ENCODE measurements around the gene PHF2. TPM values are rescaled to one million over a fixed set of nuclear protein-coding genes. Genes with fewer than 3 reads are reported as not detected.

Gene PHF2
- total and polyA plus RNA-seq, 12 donors: 13.9 to 31.3 (median 23.0) TPM

- Histone ChIP-seq H3K27ac (no peak overlapping the region), H3K27me3 (no peaks in the 10 kb centered on the region), H3K4me1 (no peaks in the 10 kb centered on the region), H3K36me3 (no peaks in the 10 kb centered on the region), H3K9me3 (peaks cover 0 to 41% (median 21%) of the 10 kb centered on the region in 11 donors), H3K4me3 (no peak overlapping the region)
- ATAC-seq (no peak), DNase-seq (no peak)
- WGBS, 2 donors: 89 to 92% methylated on average over 9 of the region's 9 CpGs
- no peak for TF ChIP-seq CTCF (IDR thresholded peaks at IDR 0.05)
- intact Hi-C loops (cut with DNase I): loop anchor here in 4 of 10 donors (10.0 kb wide), 2 partner anchors 318 to 528 kb away; no protein-coding TSS in a partner anchor
These were observed 109.9 kb downstream of the PHF2 start for GRCh38 chr9:93686127-93686879.

- TF ChIP-seq CTCF (IDR thresholded peaks at IDR 0.05): no peak
- Histone ChIP-seq H3K27me3 (no peaks in the 10 kb centered on the region), H3K4me3 (no peak overlapping the region), H3K36me3 (no peaks in the 10 kb centered on the region), H3K4me1 (no peaks in the 10 kb centered on the region), H3K9me3 (peaks cover 0 to 47% (median 23%) of the 10 kb centered on the region in 11 donors), H3K27ac (no peak overlapping the region)
- ATAC-seq: no peak
- 86 to 90% methylated on average over 3 of the region's 3 CpGs for WGBS, 2 donors
- intact Hi-C loops (cut with DNase I): loop anchor here in 4 of 10 donors (10.0 kb wide), 2 partner anchors 318 to 528 kb away; no protein-coding TSS in a partner anchor
- no peak for DNase-seq
These were observed 110.5 kb downstream of the PHF2 start for GRCh38 chr9:93686880-93687236.

- TF ChIP-seq CTCF (IDR thresholded peaks at IDR 0.05): no peak
- Histone ChIP-seq H3K36me3 (no peaks in the 10 kb centered on the region), H3K9me3 (peaks cover 0 to 50% (median 23%) of the 10 kb centered on the region in 11 donors), H3K4me1 (no peaks in the 10 kb centered on the region), H3K4me3 (no peak overlapping the region), H3K27me3 (peaks cover 0 to 3% (median 0%) of the 10 kb centered on the region in 7 donors), H3K27ac (no peak overlapping the region)
- 85 to 91% methylated on average over 1 of the region's 1 CpG for WGBS, 2 donors
- ATAC-seq (no peak), DNase-seq (no peak)
- intact Hi-C loops (cut with DNase I): no loop called here
These were observed 114.2 kb downstream of the PHF2 start for GRCh38 chr9:93690618-93691017.

- intact Hi-C loops (cut with DNase I): no loop called here
- 84 to 90% methylated on average over 3 of the region's 3 CpGs for WGBS, 2 donors
- Histone ChIP-seq H3K9me3 (peaks cover 0 to 49% (median 22%) of the 10 kb centered on the region in 11 donors), H3K4me1 (no peaks in the 10 kb centered on the region), H3K27ac (no peak overlapping the region), H3K36me3 (no peaks in the 10 kb centered on the region), H3K4me3 (no peak overlapping the region), H3K27me3 (peaks cover 0 to 3% (median 0%) of the 10 kb centered on the region in 7 donors)
- ATAC-seq (no peak), DNase-seq (no peak)
- no peak for TF ChIP-seq CTCF (IDR thresholded peaks at IDR 0.05)
These were observed 116.7 kb downstream of the PHF2 start for GRCh38 chr9:93693129-93693528.
